H1 (cell line): ENCODE data around the gene SFXN4. TPM values are rescaled to one million over a fixed set of nuclear protein-coding genes. Genes with fewer than 3 reads are reported as not detected.

Source experiments
- CTCF ChIA-PET: fragments of 300-600 bp; sonication (Branson Sonifier 250); formaldehyde crosslinking; loops from one replicate; lab custom pipeline; 2021; ENCODE audit not compliant: partially characterized antibody; lab: Charles Lee
- POLR2A ChIA-PET: fragments of 300-600 bp; sonication (Branson Sonifier 250); formaldehyde crosslinking; loops from one replicate; lab custom pipeline; 2021; ENCODE audit warnings: inconsistent platforms; ENCODE audit not compliant: partially characterized antibody; lab: Charles Lee
- DNase-seq, 2 experiments: peaks; one replicate each; pipeline versions ENCODE4 v3.0.0 to v3.0.0-alpha.2; 2010 to 2022; ENCODE audit warnings: low spot score in 2 of 2, low read depth in 1 of 2, mixed read lengths in 1 of 2
- FAIRE-seq: peaks from 2 replicates; lab custom pipeline; 2011; peaks lifted over from hg19 to GRCh38; lab: Jason Lieb, UNC
- H2AFZ ChIP-seq: 2 replicates; pipeline ENCODE4 v1.8.1; 2012; ENCODE audit warnings: low read length, inconsistent platforms
- H2AK5ac ChIP-seq: 2 replicates; pipeline ENCODE4 v1.6.1; 2013; ENCODE audit warnings: low read depth, low read length
- H2BK120ac ChIP-seq: replicated peaks from 2 replicates; pipeline ENCODE3; 2013; ENCODE audit warnings: low read depth, low read length, inconsistent platforms
- H2BK12ac ChIP-seq: 2 replicates; pipeline ENCODE4 v1.6.1; 2013; ENCODE audit warnings: low read depth, low read length
- H2BK15ac ChIP-seq: 2 replicates; pipeline ENCODE4 v1.6.1; 2013; ENCODE audit warnings: low read length
- H2BK20ac ChIP-seq: 2 replicates; pipeline ENCODE4 v1.6.1; 2013; ENCODE audit warnings: low read length
- H2BK5ac ChIP-seq: 2 replicates; pipeline ENCODE4 v1.6.1; 2013; ENCODE audit warnings: low read depth, low read length
- H3K14ac ChIP-seq: 2 replicates; pipeline ENCODE4 v1.6.1; 2013; ENCODE audit warnings: inconsistent platforms; ENCODE audit not compliant: insufficient read length
- H3K18ac ChIP-seq: 2 replicates; pipeline ENCODE4 v1.6.1; 2013; ENCODE audit warnings: low read length; ENCODE audit errors: extremely low read depth
- H3K23ac ChIP-seq: 2 replicates; pipeline ENCODE4 v1.6.1; 2013; ENCODE audit warnings: inconsistent platforms; ENCODE audit not compliant: insufficient read length
- H3K23me2 ChIP-seq: 2 replicates; pipeline ENCODE4 v1.6.1; 2013; ENCODE audit warnings: low read depth, low read length
- H3K27ac ChIP-seq: 2 replicates; pipeline ENCODE4 v1.6.1; 2011; ENCODE audit warnings: low read depth, low read length, inconsistent platforms
- H3K27me3 ChIP-seq, 4 experiments: replicated peaks in 1 of 4; 1 replicate in 1 of 4; 2 replicates in 3 of 4; pipeline versions ENCODE4 v1.6.1 to v1.8.1; 2011 to 2013; ENCODE audit warnings: low read length in 3 of 4, mild to moderate bottlenecking in 3 of 4, inconsistent platforms in 2 of 4, mixed read lengths in 2 of 4, moderate library complexity in 1 of 4; ENCODE audit not compliant: control insufficient read depth in 3 of 4, insufficient read depth in 3 of 4; ENCODE audit errors: extremely low read depth in 1 of 4
- H3K36me3 ChIP-seq, 4 experiments: 2 replicates each; pipeline versions ENCODE4 v1.6.1 to v1.8.1; 2011 to 2013; ENCODE audit warnings: mild to moderate bottlenecking in 4 of 4, low read length in 3 of 4, moderate library complexity in 2 of 4, control low read depth in 1 of 4, inconsistent platforms in 1 of 4; ENCODE audit not compliant: insufficient read depth in 4 of 4, control insufficient read depth in 2 of 4
- H3K4ac ChIP-seq: replicated peaks from 2 replicates; pipeline ENCODE3; 2013; ENCODE audit warnings: low read length, low read depth, mixed read lengths, inconsistent platforms; ENCODE audit not compliant: insufficient read length
- H3K4me1 ChIP-seq, 4 experiments: replicated peaks in 1 of 4; 1 replicate in 1 of 4; 2 replicates in 3 of 4; pipeline versions ENCODE4 v1.6.1 to v1.8.1; 2011 to 2013; ENCODE audit warnings: low read length in 3 of 4, inconsistent platforms in 2 of 4, mixed read lengths in 1 of 4; ENCODE audit not compliant: insufficient read depth in 4 of 4, control insufficient read depth in 3 of 4
- H3K4me2 ChIP-seq, 2 experiments: 2 replicates each; pipeline versions ENCODE4 v1.6.1 to v1.8.1; 2011 to 2013; ENCODE audit warnings: low read depth in 2 of 2, low read length in 2 of 2, control low read depth in 1 of 2, inconsistent platforms in 1 of 2, mild to moderate bottlenecking in 1 of 2; ENCODE audit not compliant: insufficient read depth in 1 of 2
- H3K4me3 ChIP-seq, 4 experiments: fragments of 200-600, 300-600 bp in 1 of 4; sonication (generic), shearing (Covaris generic), sonication (Bioruptor Twin) in 1 of 4; 2 replicates each; pipeline versions ENCODE4 v1.5.1 to v1.8.1; 2011 to 2016; ENCODE audit warnings: low read length in 4 of 4, low read depth in 3 of 4, control low read depth in 2 of 4, inconsistent platforms in 2 of 4, mild to moderate bottlenecking in 2 of 4, mixed read lengths in 1 of 4, moderate library complexity in 1 of 4; ENCODE audit not compliant: insufficient read depth in 2 of 4; ENCODE audit errors: extremely low read depth in 1 of 4
- H3K56ac ChIP-seq: replicated peaks from 2 replicates; pipeline ENCODE3; 2013; ENCODE audit warnings: low read depth, mild to moderate bottlenecking, mixed read lengths, low read length, inconsistent platforms; ENCODE audit not compliant: insufficient read length
- H3K79me1 ChIP-seq: 2 replicates; pipeline ENCODE4 v1.6.1; 2013; ENCODE audit warnings: low read depth, low read length, control low read depth
- H3K79me2 ChIP-seq, 2 experiments: 2 replicates each; pipeline versions ENCODE4 v1.6.1 to v1.8.1; 2012 to 2013; ENCODE audit warnings: low read length in 2 of 2, mild to moderate bottlenecking in 2 of 2, inconsistent platforms in 1 of 2; ENCODE audit not compliant: insufficient read depth in 2 of 2, control insufficient read depth in 1 of 2
- H3K9ac ChIP-seq, 4 experiments: replicated peaks in 1 of 4; 1 replicate in 1 of 4; 2 replicates in 3 of 4; pipeline versions ENCODE4 v1.6.1 to v1.8.1; 2011 to 2013; ENCODE audit warnings: low read depth in 3 of 4, low read length in 3 of 4, control low read depth in 2 of 4, mild to moderate bottlenecking in 2 of 4, moderate library complexity in 2 of 4, inconsistent platforms in 1 of 4; ENCODE audit errors: extremely low read depth in 1 of 4
- H3K9me3 ChIP-seq, 2 experiments: 2 replicates each; pipeline versions ENCODE4 v1.6.1 to v1.8.1; 2012 to 2013; ENCODE audit warnings: mild to moderate bottlenecking in 2 of 2, moderate library complexity in 2 of 2, control low read depth in 1 of 2, inconsistent platforms in 1 of 2, low read depth in 1 of 2, low read length in 1 of 2, mixed read lengths in 1 of 2; ENCODE audit not compliant: insufficient read depth in 2 of 2
- H4K20me1 ChIP-seq, 2 experiments: replicated peaks in 1 of 2; 2 replicates each; pipeline versions ENCODE3 to v1.8.1; 2011 to 2013; ENCODE audit warnings: inconsistent platforms in 2 of 2, low read length in 2 of 2, mild to moderate bottlenecking in 1 of 2; ENCODE audit not compliant: insufficient read depth in 2 of 2, control insufficient read depth in 1 of 2
- H4K5ac ChIP-seq: 2 replicates; pipeline ENCODE4 v1.6.1; 2013; ENCODE audit warnings: low read length, low read depth, mixed read lengths, inconsistent platforms; ENCODE audit not compliant: insufficient read length
- H4K8ac ChIP-seq: 2 replicates; pipeline ENCODE4 v1.8.0; 2013; ENCODE audit warnings: mild to moderate bottlenecking, moderate library complexity, low read length, inconsistent platforms; ENCODE audit not compliant: insufficient read depth; ENCODE audit errors: extremely low read depth
- H4K91ac ChIP-seq: replicated peaks from 2 replicates; pipeline ENCODE3; 2013; ENCODE audit warnings: low read length, mixed read lengths, inconsistent platforms; ENCODE audit not compliant: insufficient read length
- EZH2 ChIP-seq: fragments of 200-600 bp; sonication (generic); IDR thresholded peaks from 2 replicates; pipeline ENCODE4 v1.7.1; 2012; ENCODE audit warnings: low read depth, mild to moderate bottlenecking, moderate library complexity, low read length, inconsistent platforms; ENCODE audit not compliant: severe bottlenecking
- KDM4A ChIP-seq: IDR thresholded peaks from one replicate; pipeline ENCODE4 v1.7.1; 2012; ENCODE audit warnings: low read depth, mild to moderate bottlenecking, moderate library complexity, low read length, inconsistent platforms; ENCODE audit not compliant: severe bottlenecking
- SAP30 ChIP-seq: fragments of 300-600 bp; sonication (generic); IDR thresholded peaks from 2 replicates; pipeline ENCODE4 v1.7.1; 2012; ENCODE audit warnings: low read length, moderate library complexity, mild to moderate bottlenecking, inconsistent platforms; ENCODE audit not compliant: insufficient read depth, insufficient replicate concordance
- WGBS, 2 experiments: shearing (Covaris generic) in 1 of 2; methylation state at CpG; one replicate each; pipeline versions ENCODE4 v1.1.6 to v1.1.7; 2013 to 2015; ENCODE audit warnings: low lambda C conversion rate in 2 of 2, mixed read lengths in 2 of 2, inconsistent platforms in 1 of 2, low coverage in 1 of 2, missing lambda C conversion rate in 1 of 2; ENCODE audit not compliant: insufficient replicate concordance in 2 of 2, insufficient coverage in 1 of 2, insufficient read length in 1 of 2; ENCODE audit errors: extremely low coverage in 1 of 2, missing lambda C conversion rate in 1 of 2; 5-methylcytosine and 5-hydroxymethylcytosine counted together
- polyA plus RNA-seq, 7 experiments: library from polyadenylated mRNA; depleted of rRNA in 3 of 7; stranded (reverse) in 5 of 7; unstranded in 2 of 7; fragments of >200 nt in 5 of 7; fragments of 200-250 nt in 2 of 7; gene quantifications; 1 replicate in 5 of 7; 2 replicates in 1 of 7; 4 replicates in 1 of 7; pipeline versions ENCODE4 v1.2.1 to v1.2.3, GENCODE V29; 2011 to 2013; ENCODE audit warnings: missing spikeins in 2 of 7, mixed read lengths in 2 of 7
- total RNA-seq: library from RNA; stranded (reverse); fragmentation: NEBNext Ultra II Directional; extraction: Animal tissue kit (Norgen Biotek cat#: 25700); gene quantifications from 2 replicates; pipeline ENCODE4 v1.2.1, GENCODE V29; 2021

SFXN4 gene
- total and polyA plus RNA-seq, 2 of the 8 experiments (the other 6 are each of a cell fraction or from before 2014, with no cell fraction given): 15.4 to 21.6 TPM

DNA sequence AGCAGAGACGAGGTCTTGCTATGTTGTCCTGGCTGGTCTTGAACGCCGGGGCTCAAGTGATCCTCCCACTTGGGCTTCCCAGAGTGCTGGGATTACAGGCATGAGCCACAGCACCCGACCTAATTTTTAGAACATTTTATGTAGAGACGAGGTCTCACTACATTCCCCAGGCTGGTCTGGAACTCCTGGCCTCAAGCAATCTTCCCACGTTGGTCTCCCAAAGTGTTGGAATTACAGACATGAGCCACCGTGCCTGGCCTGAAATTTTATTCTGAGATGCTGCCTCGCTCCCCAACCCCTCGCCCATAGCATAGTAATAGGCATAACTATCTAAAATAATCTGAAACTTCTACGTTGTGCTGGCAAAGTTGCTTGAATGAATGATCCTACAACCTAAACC lies 21.9 kb downstream of the SFXN4 start:
- POLR2A ChIA-PET: interaction anchor here (0.9 kb wide), 1 partner anchor 12 kb away, joined by 3 read pairs; no protein-coding TSS in a partner anchor
- TF ChIP-seq EZH2: no peak
- TF ChIP-seq KDM4A: no peak
- no peak for TF ChIP-seq SAP30

More for the DNA sequence above, 21.9 kb downstream of the SFXN4 start:
- Histone ChIP-seq H2BK20ac (no peak overlapping the region), H2BK120ac (no peak overlapping the region), H3K79me1 (no peaks in the 10 kb centered on the region), H3K9me3 (no peaks in the 10 kb centered on the region), H2AFZ (no peak overlapping the region), H3K4me3 (no peak overlapping the region), H3K27ac (no peak overlapping the region), H3K36me3 (0 out of 8 replicates have a peak, but pooled peaks cover 0 to under 1% (median 0%) of the 10 kb centered on the region in 4 experiments), H3K14ac (no peak overlapping the region), H3K79me2 (no peaks in the 10 kb centered on the region), H4K91ac (no peak overlapping the region), H3K23ac (no peak overlapping the region), H3K56ac (no peak overlapping the region), H3K27me3 (no peaks in the 10 kb centered on the region), H3K4me2 (no peak overlapping the region), H2BK12ac (no peak overlapping the region), H3K4me1 (no peaks in the 10 kb centered on the region), H3K23me2 (no peaks in the 10 kb centered on the region), H4K8ac (no peak overlapping the region), H3K4ac (no peak overlapping the region), H4K20me1 (peaks cover 3 to 7% of the 10 kb centered on the region in 2 experiments), H3K18ac (no peak overlapping the region), H3K9ac (no peak overlapping the region), H4K5ac (no peak overlapping the region), H2BK15ac (no peak overlapping the region), H2BK5ac (no peak overlapping the region), H2AK5ac (no peak overlapping the region)
- FAIRE-seq: no peak
- WGBS, 2 experiments: 90% methylated on average over 10 of the region's 10 CpGs; no CpG with 5 or more reads in 1 of the 2 experiments
- no peak for DNase-seq
- CTCF ChIA-PET: interaction anchor here (1.0 to 1.2 kb wide), 2 partner anchors 279 to 300 kb away, joined by 4 to 5 read pairs; no protein-coding TSS in a partner anchor
